Kasumi-1 (cell line): ENCODE results near the gene UFSP1.

Source experiments
- DNase-seq, 2 experiments: peaks; one replicate each; lab custom pipeline; 2025; lab: John Stamatoyannopoulos, UW

The UFSP1 gene

GRCh38 chr7:100895956-100896731, 6.6 kb upstream of the UFSP1 start:
- DNase-seq: peak in 1 of 2 experiments; percentile 30

- no peak for DNase-seq
Observed at GRCh38 chr7:100895701-100895955, 6.1 kb upstream of the UFSP1 start, which contains the start of gene ACHE. TSS of gene ACHE (minus strand) at chr7:100895888. CDS start at chr7:100894232, 1,656 bp downstream.

- DNase-seq: peak in 1 of 2 experiments; percentile 16
Observed at GRCh38 chr7:100894860-100895700, 5.6 kb upstream of the UFSP1 start.

- DNase-seq: no peak
Observed at GRCh38 chr7:100893910-100894721, 4.6 kb upstream of the UFSP1 start.

- DNase-seq: no peak
Observed at GRCh38 chr7:100893318-100893895, 3.9 kb upstream of the UFSP1 start.

GRCh38 chr7:100892364-100893317, 3.1 kb upstream of the UFSP1 start:
- DNase-seq: no peak

GRCh38 chr7:100891568-100892247, 2.2 kb upstream of the UFSP1 start:
- DNase-seq: no peak

- no peak for DNase-seq
Observed at GRCh38 chr7:100890653-100891567, 1.4 kb upstream of the UFSP1 start.

GRCh38 chr7:100888291-100888987, 1.1 kb downstream of the UFSP1 start:
- DNase-seq: no peak

- DNase-seq: peak; percentile 94 to 95
Observed at GRCh38 chr7:100887516-100888290, 1.8 kb downstream of the UFSP1 start.

GRCh38 chr7:100886936-100887515, 2.5 kb downstream of the UFSP1 start:
- DNase-seq: peak in 1 of 2 experiments; percentile 82

- DNase-seq: no peak
Observed at GRCh38 chr7:100886142-100886935, 3.2 kb downstream of the UFSP1 start.

GRCh38 chr7:100885440-100886141, 3.9 kb downstream of the UFSP1 start:
- no peak for DNase-seq

- DNase-seq: no peak
Observed at GRCh38 chr7:100884736-100885439, 4.6 kb downstream of the UFSP1 start.
